Measurements from ENCODE around the gene AGBL1. TPM values are rescaled to one million over a fixed set of nuclear protein-coding genes. Genes with fewer than 3 reads are reported as not detected.

AGBL1 gene
- polyA plus RNA-seq, 1 donor (not counting 4 experiments of a cell fraction or from before 2014, with no cell fraction given), result not detected

DNA sequence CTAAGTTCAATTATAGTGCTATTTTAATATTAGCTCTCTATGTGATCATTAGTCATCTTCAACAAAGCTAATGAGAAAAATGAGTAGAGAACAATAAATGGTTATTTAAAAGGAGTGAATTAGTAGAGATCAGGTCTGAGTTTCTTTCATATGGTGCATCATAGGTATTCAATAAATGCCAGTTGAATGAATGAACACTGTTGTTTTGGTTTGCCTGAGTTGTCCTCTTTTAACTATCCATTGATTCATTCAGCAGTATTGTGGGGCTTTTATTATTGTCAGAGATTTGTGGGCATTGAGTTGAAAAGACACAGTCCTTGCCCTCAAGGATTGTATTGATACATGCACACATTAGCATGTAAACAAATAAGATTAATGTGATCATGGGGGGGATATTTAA is 88.2 kb downstream of the AGBL1 start:
- no peaks in the 10 kb centered on the region for H3K36me3 ChIP-seq (ENCODE audit: control insufficient read depth in 2 of 2, extremely low read depth in 1 of 2, insufficient read depth in 2 of 2, low read length in 2 of 2)
- H3K4me2 ChIP-seq (ENCODE audit: control insufficient read depth, extremely low read depth, insufficient read depth, low read depth, low read length), result no peak overlapping the region
- H4K20me1 ChIP-seq (ENCODE audit: control insufficient read depth, extremely low read depth, insufficient read depth, low read length), result no peaks in the 10 kb centered on the region
- FAIRE-seq, result no peak
- H3K27ac ChIP-seq (ENCODE audit: control insufficient read depth, insufficient read depth, low read length), result no peak overlapping the region
- no peak overlapping the region for H2AFZ ChIP-seq (ENCODE audit: control insufficient read depth, low read length)
- H3K79me2 ChIP-seq (ENCODE audit: control insufficient read depth, insufficient read depth, low read length), result no peaks in the 10 kb centered on the region
- H3K9me3 ChIP-seq (ENCODE audit: control insufficient read depth, low read depth, low read length), result no peaks in the 10 kb centered on the region
- no peaks in the 10 kb centered on the region for H3K27me3 ChIP-seq (ENCODE audit: control insufficient read depth, extremely low read depth, insufficient read depth, low read length)
- H3K9ac ChIP-seq (ENCODE audit: control insufficient read depth, extremely low read depth, insufficient read depth, low read length), result no peak overlapping the region
- no peaks in the 10 kb centered on the region for H3K4me1 ChIP-seq (ENCODE audit: control insufficient read depth, extremely low read depth, insufficient read depth, low read length)
- no peaks in the 10 kb centered on the region for H3K9me1 ChIP-seq (ENCODE audit: control insufficient read depth, extremely low read depth, insufficient read depth, low read length)
- dilution Hi-C loops (cut with MboI; ENCODE audit: extremely low pct_ligation_motif_present, low sequenced_read_pairs), result no loop called here
- no peak overlapping the region for H3K4me3 ChIP-seq (ENCODE audit: control insufficient read depth in 2 of 3, extremely low read depth in 1 of 3, insufficient read depth in 2 of 3, low read depth in 1 of 3, low read length in 3 of 3)
- TF ChIP-seq CTCF (optimal IDR thresholded peaks at IDR 0.05 in 1 of 3, IDR thresholded peaks at IDR 0.05 in 1 of 3, conservative IDR thresholded peaks at IDR 0.05 in 1 of 3; ENCODE audit: extremely low read depth in 1 of 3, insufficient read depth in 2 of 3, low read length in 3 of 3) (no peak), EZH2 (IDR thresholded peaks at IDR 0.05; ENCODE audit: low read length) (no peak)
- DNase-seq (ENCODE audit: low read depth, low spot score), result no peak

GRCh38 chr15:86178845-86179244 is 99.2 kb downstream of the AGBL1 start:
- Histone ChIP-seq H3K36me3 (ENCODE audit: control insufficient read depth in 2 of 2, extremely low read depth in 1 of 2, insufficient read depth in 2 of 2, low read length in 2 of 2) (no peaks in the 10 kb centered on the region), H3K79me2 (ENCODE audit: control insufficient read depth, insufficient read depth, low read length) (no peaks in the 10 kb centered on the region), H3K4me2 (ENCODE audit: control insufficient read depth, extremely low read depth, insufficient read depth, low read depth, low read length) (no peak overlapping the region), H3K9me3 (ENCODE audit: control insufficient read depth, low read depth, low read length) (no peaks in the 10 kb centered on the region), H3K9me1 (ENCODE audit: control insufficient read depth, extremely low read depth, insufficient read depth, low read length) (no peaks in the 10 kb centered on the region), H3K4me3 (ENCODE audit: control insufficient read depth in 2 of 3, extremely low read depth in 1 of 3, insufficient read depth in 2 of 3, low read depth in 1 of 3, low read length in 3 of 3) (no peak overlapping the region), H4K20me1 (ENCODE audit: control insufficient read depth, extremely low read depth, insufficient read depth, low read length) (no peaks in the 10 kb centered on the region), H3K9ac (ENCODE audit: control insufficient read depth, extremely low read depth, insufficient read depth, low read length) (no peak overlapping the region), H2AFZ (ENCODE audit: control insufficient read depth, low read length) (no peak overlapping the region), H3K27ac (ENCODE audit: control insufficient read depth, insufficient read depth, low read length) (no peak overlapping the region), H3K27me3 (ENCODE audit: control insufficient read depth, extremely low read depth, insufficient read depth, low read length) (no peaks in the 10 kb centered on the region), H3K4me1 (ENCODE audit: control insufficient read depth, extremely low read depth, insufficient read depth, low read length) (no peaks in the 10 kb centered on the region)
- no peak for TF ChIP-seq EZH2 (IDR thresholded peaks at IDR 0.05; ENCODE audit: low read length)
- no peak for TF ChIP-seq CTCF (optimal IDR thresholded peaks at IDR 0.05 in 1 of 3, IDR thresholded peaks at IDR 0.05 in 1 of 3, conservative IDR thresholded peaks at IDR 0.05 in 1 of 3; ENCODE audit: extremely low read depth in 1 of 3, insufficient read depth in 2 of 3, low read length in 3 of 3)
- dilution Hi-C loops (cut with MboI; ENCODE audit: extremely low pct_ligation_motif_present, low sequenced_read_pairs), result no loop called here
- no peak for FAIRE-seq
- no peak for DNase-seq (ENCODE audit: low read depth, low spot score)
